ENCODE results near the gene MACF1.

MACF1 gene

DNA sequence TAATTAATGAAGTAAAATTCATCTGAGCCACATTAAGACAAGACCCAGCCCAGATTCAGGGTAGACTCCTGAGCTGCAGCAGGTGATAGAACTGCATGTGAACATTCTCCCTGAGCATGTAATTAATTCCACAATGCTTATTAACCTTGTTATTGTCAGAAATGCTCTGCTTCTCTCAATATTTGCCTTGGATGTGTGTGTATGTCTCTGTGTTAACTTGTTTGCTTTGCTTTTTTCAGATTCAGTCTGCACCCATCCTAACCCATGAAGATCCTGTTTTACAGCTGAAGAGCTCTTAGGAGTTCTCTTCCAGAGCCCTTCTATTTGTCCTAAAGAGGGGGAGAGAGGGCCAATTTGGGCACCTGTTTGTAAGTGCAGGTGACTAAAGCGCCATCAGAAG lies 143.8 kb downstream of the MACF1 start:
- no peak for DNase-seq (ENCODE audit: low read depth in 1 of 2, low spot score in 1 of 2)

DNA sequence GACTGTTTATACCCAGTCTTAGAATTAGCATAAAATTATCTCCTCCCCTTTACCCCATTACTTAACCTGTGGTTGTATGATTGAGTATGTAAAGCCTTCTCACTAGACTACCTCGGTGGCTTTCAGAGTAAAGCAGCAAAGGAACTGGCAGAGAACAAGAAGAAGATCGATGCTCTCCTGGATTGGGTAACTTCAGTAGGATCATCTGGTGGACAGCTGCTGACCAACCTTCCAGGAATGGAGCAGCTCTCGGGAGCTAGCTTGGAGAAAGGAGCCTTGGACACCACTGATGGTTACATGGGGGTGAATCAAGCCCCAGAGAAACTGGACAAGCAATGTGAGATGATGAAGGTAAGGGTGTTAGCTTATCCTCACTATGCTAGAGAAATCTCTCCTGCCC lies 148.4 kb downstream of the MACF1 start:
- no peak for DNase-seq (ENCODE audit: low read depth in 1 of 2, low spot score in 1 of 2)

DNA sequence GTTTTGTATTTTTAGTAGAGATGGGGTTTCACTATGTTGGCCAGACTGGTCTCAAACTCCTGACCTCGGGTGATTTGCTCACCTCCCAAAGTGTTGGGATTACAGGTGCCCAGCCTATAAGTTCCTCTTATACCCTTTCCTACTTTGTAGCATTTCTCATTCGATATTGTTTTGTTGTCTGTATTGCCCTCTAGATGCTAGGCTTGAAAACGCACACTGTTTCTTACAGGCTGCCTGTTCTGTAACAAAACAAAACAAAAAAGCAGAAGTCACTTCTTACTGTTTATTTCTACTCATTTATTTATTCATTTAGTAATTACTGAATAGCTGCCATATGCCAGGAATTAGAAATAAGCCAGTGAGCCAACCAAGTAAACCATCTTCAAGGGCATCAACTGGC lies 150.1 kb downstream of the MACF1 start:
- no peak for DNase-seq (ENCODE audit: low read depth in 1 of 2, low spot score in 1 of 2)

DNA sequence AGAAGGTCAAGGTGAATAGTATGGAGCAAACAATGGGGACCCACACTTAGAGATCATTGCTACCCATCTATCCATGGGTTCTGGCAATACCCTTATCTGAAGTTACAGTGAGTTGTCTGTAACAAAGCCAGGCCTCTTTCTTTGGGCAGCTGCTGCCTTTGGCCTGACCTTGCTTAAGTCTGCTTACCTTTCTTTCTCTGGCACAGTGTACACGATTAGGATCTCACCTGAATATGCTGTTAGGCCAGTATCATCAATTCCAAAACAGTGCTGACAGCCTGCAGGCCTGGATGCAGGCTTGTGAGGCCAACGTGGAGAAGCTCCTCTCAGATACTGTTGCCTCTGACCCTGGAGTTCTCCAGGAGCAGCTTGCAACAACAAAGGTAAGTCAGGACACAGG lies 154.0 kb downstream of the MACF1 start:
- DNase-seq (ENCODE audit: low read depth in 1 of 2, low spot score in 1 of 2) = no peak

DNA sequence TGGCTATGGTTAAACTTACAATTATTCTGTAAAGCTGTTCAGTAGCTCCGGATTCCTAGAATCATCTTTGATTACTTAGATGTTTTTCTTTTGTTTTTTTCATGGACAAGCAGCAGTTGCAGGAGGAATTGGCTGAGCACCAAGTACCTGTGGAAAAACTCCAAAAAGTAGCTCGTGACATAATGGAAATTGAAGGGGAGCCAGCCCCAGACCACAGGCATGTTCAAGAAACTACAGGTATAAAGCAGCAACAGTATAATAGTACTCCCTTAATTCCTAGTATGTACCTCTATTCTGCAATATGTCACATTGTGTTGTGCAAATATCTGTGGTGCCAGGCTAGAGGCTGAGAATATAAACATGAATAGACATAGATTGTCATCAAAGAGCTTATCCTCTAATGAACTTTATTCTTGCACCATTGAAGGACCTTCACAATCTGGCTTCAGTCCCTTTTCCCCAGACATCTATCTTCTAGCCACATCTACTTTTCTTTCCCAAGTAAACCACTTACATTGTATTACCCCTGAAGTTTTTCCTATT lies 154.6 kb downstream of the MACF1 start:
- no peak for DNase-seq (ENCODE audit: low read depth in 1 of 2, low spot score in 1 of 2)

DNA sequence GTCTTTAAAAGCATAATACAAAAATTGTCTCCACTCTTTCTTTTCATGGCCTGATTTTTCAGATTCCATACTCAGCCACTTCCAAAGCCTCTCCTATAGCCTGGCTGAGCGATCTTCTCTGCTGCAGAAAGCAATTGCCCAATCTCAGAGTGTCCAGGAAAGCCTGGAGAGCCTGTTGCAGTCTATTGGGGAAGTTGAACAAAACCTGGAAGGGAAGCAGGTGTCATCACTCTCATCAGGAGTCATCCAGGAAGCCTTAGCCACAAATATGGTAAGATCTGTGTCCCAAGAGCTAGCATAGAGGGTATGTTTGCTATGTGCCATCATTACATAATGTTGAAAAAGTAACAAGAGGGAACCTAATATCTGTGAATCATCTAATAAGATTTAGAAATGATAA lies 156.2 kb downstream of the MACF1 start:
- DNase-seq (ENCODE audit: low read depth in 1 of 2, low spot score in 1 of 2) = no peak

DNA sequence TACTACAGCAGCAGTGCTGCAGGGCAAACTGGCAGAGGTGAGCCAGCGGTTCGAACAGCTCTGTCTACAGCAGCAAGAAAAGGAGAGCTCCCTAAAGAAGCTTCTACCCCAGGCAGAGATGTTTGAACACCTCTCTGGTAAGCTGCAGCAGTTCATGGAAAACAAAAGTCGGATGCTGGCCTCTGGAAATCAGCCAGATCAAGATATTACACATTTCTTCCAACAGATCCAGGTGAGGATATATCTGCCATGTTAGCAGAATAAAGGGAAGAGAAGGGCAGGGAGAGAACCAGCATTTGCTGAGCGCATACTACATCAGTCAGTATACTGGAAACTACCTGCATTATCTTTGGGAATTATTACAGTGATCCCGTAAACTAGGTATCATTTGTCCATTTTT lies 157.0 kb downstream of the MACF1 start:
- no peak for DNase-seq (ENCODE audit: low read depth in 1 of 2, low spot score in 1 of 2)

DNA sequence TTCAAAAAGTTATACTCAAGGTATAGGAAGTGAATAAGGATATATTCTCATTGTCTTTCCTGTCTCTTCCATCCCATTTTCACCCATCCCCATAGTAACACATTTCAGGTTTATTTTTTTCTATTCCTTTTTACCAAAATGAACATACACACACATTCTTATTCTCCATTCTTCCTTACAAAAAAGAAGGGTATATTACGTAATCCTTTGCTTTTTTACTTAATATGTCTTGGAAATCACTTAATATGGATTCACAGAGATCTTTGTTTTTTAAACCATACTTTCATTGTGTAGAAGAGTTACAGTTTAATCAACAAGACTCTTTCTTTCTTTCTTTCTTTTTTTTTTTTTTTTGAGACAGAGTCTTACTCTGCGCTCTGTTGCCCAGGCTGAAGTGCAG lies 158.8 kb downstream of the MACF1 start:
- DNase-seq (ENCODE audit: low read depth in 1 of 2, low spot score in 1 of 2) = no peak

DNA sequence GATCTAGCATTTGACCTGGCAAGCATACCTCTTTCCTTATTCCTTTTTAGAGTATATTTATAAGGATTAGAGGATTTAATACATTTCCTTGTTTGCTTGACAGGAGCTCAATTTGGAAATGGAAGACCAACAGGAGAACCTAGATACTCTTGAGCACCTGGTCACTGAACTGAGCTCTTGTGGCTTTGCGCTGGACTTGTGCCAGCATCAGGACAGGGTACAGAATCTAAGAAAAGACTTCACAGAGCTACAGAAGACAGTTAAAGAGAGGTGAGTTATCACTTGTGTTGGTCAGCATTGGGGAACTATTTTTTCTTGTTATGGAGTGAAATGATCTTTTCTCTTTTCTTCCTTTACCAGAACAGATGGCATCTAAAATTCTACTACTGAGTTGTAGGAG lies 163.6 kb downstream of the MACF1 start:
- DNase-seq (ENCODE audit: low read depth in 1 of 2, low spot score in 1 of 2) = no peak

DNA sequence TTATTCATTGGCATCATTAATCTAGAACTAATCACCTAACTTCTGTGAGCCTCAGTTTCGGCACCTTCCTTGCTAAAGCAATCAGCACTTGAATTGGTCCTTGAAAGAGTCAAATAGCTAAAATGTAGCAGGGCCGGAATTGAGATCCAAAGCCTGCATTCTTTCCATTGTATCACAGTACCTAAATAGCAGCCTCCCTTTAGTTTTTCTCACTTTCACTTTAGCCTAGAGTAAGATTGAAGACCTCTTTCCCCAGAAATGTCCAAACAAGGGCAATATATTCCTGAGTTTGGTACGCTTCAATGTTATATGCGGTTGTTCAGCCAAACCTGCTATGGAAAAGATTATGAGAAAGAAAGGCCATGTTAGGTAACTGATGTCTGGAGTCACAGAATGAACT lies 165.1 kb downstream of the MACF1 start:
- DNase-seq (ENCODE audit: low read depth in 1 of 2, low spot score in 1 of 2) = no peak

DNA sequence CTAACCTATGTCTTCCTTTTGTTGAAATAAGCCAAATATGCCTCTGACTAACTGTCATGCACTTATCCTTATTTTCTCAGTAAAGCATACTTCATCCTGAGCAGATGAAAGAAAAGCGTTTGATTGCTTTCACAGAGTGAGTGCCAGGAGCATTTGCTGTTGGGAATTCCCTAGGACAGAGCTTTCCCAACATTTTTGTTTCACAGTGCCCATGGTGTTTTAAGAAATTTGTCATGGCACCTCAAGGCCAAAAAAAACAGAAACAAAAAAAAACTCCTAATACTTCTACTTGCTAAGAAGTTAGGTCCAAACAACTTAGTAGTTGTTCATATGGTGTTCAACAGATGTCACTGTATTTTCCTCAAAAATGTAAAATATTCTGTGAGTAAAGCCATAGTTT lies 166.1 kb downstream of the MACF1 start:
- DNase-seq (ENCODE audit: low read depth in 1 of 2, low spot score in 1 of 2) = no peak

DNA sequence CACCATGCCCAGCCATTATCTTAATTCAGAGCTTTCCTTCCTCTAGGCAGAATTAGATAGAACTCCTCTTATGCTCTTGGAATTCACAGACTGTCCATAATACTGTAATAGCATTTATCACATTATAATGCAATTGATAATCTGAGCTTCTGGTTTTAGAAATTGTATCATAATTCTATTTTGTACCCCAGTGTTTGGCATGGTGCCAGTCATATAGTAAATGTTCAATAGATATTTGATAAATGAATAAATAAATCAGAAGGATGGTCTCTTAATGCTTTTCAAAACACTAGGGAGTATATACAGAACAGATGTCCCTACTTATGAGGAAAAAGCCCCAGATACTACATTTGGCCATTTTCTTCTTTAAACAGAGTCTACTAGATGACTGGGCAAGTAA lies 167.6 kb downstream of the MACF1 start:
- DNase-seq (ENCODE audit: low read depth in 1 of 2, low spot score in 1 of 2) = no peak

DNA sequence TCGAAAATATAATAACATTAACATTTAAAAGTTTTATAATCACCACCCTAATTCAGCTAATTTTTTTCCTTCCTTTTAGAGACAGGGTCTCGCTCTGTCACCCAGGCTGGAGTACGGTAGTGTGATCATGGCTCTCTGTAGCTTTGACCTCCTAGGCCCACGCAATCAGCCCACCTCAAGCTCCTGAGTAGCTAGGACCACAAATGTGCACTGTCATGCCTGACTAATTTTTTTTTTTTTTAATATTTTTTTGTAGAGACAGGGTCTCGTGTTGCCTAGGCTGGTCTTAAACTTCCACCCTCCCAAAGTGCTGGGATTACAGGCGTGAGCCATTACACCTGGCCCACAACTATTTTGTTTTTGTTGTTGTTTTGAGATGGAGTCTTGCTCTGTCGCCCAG lies 172.2 kb downstream of the MACF1 start:
- DNase-seq (ENCODE audit: low read depth in 1 of 2, low spot score in 1 of 2) = no peak

DNA sequence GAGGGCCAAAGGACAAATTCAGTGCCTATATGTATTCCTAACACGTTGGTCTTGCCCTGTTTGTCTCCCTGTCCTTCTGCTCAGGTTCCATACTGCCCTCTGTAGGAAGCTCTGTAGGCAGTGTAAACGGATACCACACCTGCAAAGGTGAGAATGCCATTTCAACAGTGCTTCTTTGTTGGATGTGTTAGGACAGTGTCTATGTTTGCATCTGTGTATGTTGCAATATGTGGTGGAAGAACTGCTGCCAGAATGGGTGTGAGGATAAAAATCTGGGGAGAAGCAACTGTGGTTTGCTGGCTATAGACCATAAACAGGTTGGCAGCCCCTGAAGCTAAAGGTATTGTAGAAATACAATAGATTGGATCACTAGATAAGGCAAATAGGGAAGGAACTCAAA lies 173.9 kb downstream of the MACF1 start:
- DNase-seq (ENCODE audit: low read depth in 1 of 2, low spot score in 1 of 2) = no peak

DNA sequence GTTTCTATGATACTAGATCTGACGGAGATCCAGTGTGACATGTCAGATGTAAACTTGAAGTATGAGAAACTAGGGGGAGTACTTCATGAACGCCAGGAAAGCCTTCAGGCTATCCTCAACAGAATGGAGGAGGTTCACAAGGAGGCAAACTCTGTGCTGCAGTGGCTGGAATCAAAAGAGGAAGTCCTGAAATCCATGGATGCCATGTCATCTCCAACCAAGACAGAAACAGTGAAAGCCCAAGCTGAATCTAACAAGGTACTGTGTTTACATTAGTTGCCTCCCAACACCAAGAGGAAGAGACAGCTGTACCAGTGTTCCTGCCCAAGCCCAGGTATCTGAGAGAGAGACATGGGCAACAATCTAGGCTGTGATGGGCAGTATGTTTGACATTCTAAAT lies 174.7 kb downstream of the MACF1 start:
- DNase-seq (ENCODE audit: low read depth in 1 of 2, low spot score in 1 of 2) = no peak

DNA sequence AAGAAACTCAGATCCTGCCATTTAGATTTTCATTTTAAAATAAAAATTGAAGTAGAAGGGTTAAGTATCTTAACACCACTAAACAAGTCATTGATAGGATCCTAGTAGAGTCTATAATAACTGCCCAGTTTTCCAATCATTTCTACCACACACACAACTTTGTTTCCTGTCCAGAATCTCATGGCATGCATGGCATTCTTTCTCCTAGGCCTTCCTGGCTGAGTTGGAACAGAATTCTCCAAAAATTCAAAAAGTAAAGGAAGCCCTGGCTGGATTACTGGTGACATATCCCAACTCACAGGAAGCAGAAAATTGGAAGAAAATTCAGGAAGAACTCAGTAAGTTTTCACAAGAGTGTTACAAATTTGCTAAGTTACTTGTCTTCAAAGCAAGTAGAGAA lies 175.5 kb downstream of the MACF1 start:
- DNase-seq (ENCODE audit: low read depth in 1 of 2, low spot score in 1 of 2) = no peak

DNA sequence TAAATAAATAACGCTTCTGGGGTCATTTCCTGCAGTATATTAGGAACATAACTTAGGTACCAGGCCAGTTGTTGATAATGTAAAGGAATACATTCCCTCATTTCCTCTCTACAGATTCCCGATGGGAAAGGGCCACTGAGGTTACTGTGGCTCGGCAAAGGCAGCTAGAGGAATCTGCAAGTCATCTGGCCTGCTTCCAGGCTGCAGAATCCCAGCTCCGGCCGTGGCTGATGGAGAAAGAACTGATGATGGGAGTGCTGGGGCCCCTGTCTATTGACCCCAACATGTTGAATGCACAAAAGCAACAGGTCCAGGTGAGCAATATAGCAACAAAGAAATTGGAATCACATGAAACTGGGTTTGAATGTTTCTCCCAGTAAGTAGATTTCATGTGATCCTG lies 177.3 kb downstream of the MACF1 start:
- DNase-seq (ENCODE audit: low read depth in 1 of 2, low spot score in 1 of 2) = no peak

DNA sequence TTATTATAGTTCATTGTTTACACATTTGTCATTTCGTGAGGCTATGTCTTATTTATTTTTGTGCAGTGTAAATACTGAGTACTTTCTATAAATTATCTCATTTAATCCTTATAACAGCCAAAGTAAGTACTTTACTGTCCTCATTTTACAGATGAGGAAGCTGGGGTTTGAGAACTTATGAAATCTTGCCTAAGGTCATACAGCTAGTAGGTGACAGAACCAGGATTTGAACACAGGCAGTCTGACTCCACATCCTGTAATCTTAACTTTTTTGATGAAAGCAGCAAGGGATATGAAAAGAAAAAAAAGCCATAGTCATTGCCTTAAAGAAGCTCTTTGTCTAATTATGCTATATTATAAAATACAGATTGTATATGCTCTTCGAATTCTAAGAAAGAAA lies 179.8 kb downstream of the MACF1 start:
- DNase-seq (ENCODE audit: low read depth in 1 of 2, low spot score in 1 of 2) = no peak

DNA sequence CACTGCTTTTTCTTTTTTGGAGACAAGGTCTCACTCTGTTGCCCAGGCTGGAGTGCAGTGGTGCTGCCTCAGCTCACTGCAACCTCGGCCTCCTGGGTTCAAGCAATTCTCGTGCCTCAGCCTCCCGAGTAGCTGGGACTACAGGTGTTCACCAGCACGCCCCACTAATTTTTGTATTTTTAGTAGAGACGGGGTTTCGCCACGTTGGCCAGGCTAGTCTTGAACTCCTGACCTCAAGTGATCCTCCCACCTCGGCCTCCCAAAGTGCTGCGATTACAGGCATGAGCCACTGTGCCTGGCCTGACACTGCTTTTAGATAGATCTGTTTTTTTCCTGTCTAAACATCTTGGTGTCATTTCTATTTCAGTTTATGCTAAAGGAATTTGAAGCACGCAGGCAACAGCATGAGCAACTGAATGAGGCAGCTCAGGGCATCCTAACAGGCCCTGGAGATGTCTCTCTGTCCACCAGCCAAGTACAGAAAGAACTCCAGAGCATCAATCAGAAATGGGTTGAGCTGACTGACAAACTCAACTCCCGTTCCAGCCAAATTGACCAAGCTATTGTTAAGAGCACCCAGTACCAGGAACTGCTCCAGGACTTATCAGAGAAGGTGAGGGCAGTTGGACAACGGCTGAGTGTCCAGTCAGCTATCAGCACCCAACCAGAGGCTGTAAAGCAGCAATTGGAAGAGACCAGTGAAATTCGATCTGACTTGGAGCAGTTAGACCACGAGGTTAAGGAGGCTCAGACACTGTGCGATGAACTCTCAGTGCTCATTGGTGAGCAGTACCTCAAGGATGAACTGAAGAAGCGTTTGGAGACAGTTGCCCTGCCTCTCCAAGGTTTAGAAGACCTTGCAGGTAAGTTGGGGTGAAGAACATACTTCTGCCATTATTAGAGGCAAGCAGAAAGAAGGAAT lies 180.8 kb downstream of the MACF1 start:
- no peak for DNase-seq (ENCODE audit: low read depth in 1 of 2, low spot score in 1 of 2)

DNA sequence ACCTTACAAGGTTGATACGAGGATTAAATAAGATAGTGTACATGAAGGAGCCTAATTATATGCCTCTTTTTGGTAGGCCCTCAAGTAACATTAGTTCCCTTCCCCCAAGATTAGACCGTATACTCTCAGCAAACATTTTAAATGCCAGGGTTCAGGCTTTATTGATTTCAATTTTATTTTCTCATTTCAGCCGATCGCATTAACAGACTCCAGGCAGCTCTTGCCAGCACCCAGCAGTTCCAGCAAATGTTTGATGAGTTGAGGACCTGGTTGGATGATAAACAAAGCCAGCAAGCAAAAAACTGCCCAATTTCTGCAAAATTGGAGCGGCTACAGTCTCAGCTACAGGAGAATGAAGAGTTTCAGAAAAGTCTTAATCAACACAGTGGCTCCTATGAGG lies 182.5 kb downstream of the MACF1 start:
- no peak for DNase-seq (ENCODE audit: low read depth in 1 of 2, low spot score in 1 of 2)

DNA sequence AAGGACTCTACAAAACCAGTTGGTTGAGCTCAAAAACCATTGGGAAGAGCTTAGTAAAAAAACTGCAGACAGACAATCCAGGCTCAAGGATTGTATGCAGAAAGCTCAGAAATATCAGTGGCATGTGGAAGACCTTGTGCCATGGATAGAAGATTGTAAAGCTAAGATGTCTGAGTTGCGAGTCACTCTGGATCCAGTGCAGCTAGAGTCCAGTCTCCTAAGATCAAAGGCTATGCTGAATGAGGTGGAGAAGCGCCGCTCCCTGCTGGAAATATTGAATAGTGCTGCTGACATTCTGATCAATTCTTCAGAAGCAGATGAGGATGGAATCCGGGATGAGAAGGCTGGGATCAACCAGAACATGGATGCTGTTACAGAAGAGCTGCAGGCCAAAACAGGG lies 183.0 kb downstream of the MACF1 start:
- DNase-seq (ENCODE audit: low read depth in 1 of 2, low spot score in 1 of 2) = no peak

DNA sequence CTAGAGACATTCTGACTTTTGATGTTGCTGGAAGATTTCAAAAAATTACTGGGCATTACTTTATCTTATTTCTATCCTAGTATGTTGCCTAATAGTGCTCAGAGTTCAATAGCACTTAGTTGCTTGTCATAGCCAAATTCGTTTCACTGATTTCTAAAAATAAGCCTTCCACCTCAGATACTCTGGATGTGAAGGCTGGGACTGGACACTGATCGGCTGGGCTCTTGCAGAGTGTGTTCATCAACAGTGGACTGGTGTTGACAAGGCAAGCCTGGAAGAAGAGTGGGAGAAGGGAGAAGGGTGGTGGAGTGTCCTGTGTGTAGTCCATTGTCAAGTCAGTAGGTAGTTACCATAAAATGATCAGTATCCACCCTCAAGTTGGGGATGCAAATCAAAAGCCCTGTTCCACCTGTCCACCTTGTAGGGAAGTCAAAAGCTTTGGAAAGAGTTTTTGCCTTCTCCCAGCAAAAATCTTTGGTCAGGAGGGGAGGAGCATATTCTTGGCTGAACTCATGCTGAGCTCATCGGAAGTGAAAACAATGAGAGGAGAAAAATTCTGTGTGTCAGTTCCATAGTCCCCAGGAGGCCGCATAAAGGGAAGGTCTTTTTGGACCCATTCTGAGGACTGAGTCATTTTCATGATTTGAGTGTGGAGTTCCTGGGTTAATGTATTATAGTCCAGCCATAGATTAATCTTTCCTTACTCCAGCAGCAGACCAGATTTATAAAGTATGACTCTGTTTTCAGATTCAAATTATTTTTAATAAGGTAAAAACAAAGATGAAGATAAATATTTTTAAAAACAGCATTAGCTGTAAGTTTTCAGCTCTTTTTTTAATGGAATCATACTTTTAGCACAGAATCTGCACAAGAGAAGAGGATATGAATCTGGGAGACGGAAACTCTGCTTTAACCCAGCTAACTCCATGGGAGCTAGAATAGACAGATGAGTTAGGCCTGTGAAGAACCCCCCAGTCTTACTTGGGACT lies 187.5 kb downstream of the MACF1 start:
- no peak for DNase-seq (ENCODE audit: low read depth in 1 of 2, low spot score in 1 of 2)
